ENCODE data around the gene SELENOH. TPM values are rescaled to one million over a fixed set of nuclear protein-coding genes. Genes with fewer than 3 reads are reported as not detected.

The SELENOH gene
- total RNA-seq, 4 donors from 2014 or later: 130 to 271 (median 169) TPM

DNA sequence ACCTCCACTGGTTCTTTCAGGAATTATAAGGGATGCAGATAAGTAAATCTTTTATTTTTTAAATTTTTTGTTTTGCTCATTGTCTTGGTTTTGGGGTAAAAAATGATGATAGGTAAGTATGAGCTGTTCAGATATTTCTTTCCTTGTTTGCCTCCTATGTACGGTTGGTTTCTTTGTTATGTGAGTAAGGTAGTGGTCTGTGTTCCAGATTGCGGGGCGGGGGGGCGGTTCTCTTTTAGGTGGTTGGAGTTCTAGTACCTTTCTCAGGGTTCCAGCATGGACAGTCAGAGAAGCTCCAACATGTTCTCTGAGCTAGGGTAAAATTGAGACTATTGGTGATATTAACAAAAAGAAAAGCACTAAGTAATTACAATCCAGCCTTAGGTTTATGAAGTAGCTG is 22.7 kb downstream of the SELENOH start:
- TF ChIP-seq, protein P1, sequence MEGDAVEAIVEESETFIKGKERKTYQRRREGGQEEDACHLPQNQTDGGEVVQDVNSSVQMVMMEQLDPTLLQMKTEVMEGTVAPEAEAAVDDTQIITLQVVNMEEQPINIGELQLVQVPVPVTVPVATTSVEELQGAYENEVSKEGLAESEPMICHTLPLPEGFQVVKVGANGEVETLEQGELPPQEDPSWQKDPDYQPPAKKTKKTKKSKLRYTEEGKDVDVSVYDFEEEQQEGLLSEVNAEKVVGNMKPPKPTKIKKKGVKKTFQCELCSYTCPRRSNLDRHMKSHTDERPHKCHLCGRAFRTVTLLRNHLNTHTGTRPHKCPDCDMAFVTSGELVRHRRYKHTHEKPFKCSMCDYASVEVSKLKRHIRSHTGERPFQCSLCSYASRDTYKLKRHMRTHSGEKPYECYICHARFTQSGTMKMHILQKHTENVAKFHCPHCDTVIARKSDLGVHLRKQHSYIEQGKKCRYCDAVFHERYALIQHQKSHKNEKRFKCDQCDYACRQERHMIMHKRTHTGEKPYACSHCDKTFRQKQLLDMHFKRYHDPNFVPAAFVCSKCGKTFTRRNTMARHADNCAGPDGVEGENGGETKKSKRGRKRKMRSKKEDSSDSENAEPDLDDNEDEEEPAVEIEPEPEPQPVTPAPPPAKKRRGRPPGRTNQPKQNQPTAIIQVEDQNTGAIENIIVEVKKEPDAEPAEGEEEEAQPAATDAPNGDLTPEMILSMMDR (IDR thresholded peaks at IDR 0.05): no peak
- TF ChIP-seq POLR2A (IDR thresholded peaks at IDR 0.05): no peak
- no peaks in the 10 kb centered on the region for H3K9me3 ChIP-seq
- no peaks in the 10 kb centered on the region for H3K36me3 ChIP-seq
- H3K4me1 ChIP-seq: peaks cover 17 to 32% of the 10 kb centered on the region in 2 donors
- H3K4me3 ChIP-seq (replicated peaks in 1 of 3): peak overlapping the region in 2 of 3 donors; percentile 41 to 60
- intact Hi-C loops (cut with DNase I): no loop called here
- peak overlapping the region; percentile 86 to 95 (median 95) for H3K27ac ChIP-seq
- no peak for DNase-seq
- WGBS, 2 donors: 29 to 33% methylated on average over 4 of the region's 4 CpGs
- H3K27me3 ChIP-seq: no peaks in the 10 kb centered on the region

GRCh38 chr11:57764566-57764965 is 23.3 kb downstream of the SELENOH start:
- Histone ChIP-seq H3K27me3 (no peaks in the 10 kb centered on the region), H3K9me3 (no peaks in the 10 kb centered on the region), H3K4me1 (peaks cover 23 to 38% of the 10 kb centered on the region in 2 donors), H3K36me3 (no peaks in the 10 kb centered on the region), H3K4me3 (replicated peaks in 1 of 3) (peak overlapping the region in 1 of 3 donors; percentile 41), H3K27ac (peak overlapping the region; percentile 86 to 95 (median 95))
- intact Hi-C loops (cut with DNase I): no loop called here
- DNase-seq: no peak
- WGBS, 2 donors: 4 to 7% methylated on average over 2 of the region's 2 CpGs
- TF ChIP-seq, protein P1 (IDR thresholded peaks at IDR 0.05): no peak
- no peak for TF ChIP-seq POLR2A (IDR thresholded peaks at IDR 0.05)

GRCh38 chr11:57764972-57765371 is 23.7 kb downstream of the SELENOH start:
- no peak for DNase-seq
- intact Hi-C loops (cut with DNase I): no loop called here
- peak overlapping the region; percentile 86 to 95 (median 95) for H3K27ac ChIP-seq

DNA sequence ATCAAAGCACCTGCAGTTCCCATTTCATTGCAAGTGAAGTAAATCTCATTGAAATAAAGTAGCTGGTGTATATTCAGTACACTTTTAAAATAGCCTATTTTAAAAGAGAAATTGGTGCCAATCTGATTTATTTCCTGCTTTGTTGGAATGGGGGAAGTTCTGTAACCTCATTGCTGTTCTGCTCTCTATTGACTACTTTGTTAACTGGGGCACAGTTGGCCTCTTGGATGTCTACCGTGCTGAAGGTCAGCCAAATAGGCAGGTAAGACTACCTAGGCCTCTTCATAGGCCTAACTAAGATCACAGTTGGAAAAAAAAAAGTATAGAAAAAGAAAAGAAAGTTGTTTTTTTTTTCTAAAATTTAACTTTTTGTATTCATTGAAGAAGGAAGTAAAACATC is 29.5 kb downstream of the SELENOH start:
- Histone ChIP-seq H3K27me3 (no peaks in the 10 kb centered on the region), H3K4me1 (peaks cover 80 to 81% of the 10 kb centered on the region in 2 donors), H3K4me3 (replicated peaks in 1 of 3) (no peak overlapping the region), H3K27ac (peak overlapping the region; percentile 7 to 99 (median 97)), H3K36me3 (no peaks in the 10 kb centered on the region), H3K9me3 (no peaks in the 10 kb centered on the region)
- intact Hi-C loops (cut with DNase I): no loop called here
- WGBS, 2 donors: 32 to 33% methylated on average over 1 of the region's 1 CpG
- no peak for DNase-seq
- no peak for TF ChIP-seq POLR2A (IDR thresholded peaks at IDR 0.05)
- TF ChIP-seq, protein P1 (IDR thresholded peaks at IDR 0.05): no peak

More at GRCh38 chr11:57764972-57765371, 23.7 kb downstream of the SELENOH start:
- WGBS, 2 donors: 20 to 27% methylated on average over 2 of the region's 2 CpGs
- no peak for TF ChIP-seq POLR2A (IDR thresholded peaks at IDR 0.05)
- TF ChIP-seq, protein P1 (IDR thresholded peaks at IDR 0.05): no peak
- Histone ChIP-seq H3K27me3 (no peaks in the 10 kb centered on the region), H3K9me3 (no peaks in the 10 kb centered on the region), H3K4me3 (replicated peaks in 1 of 3) (peak overlapping the region in 1 of 3 donors; percentile 41), H3K4me1 (peaks cover 27 to 39% of the 10 kb centered on the region in 2 donors), H3K36me3 (no peaks in the 10 kb centered on the region)

- peak overlapping the region; percentile 7 to 99 (median 97) for H3K27ac ChIP-seq
- no peaks in the 10 kb centered on the region for H3K27me3 ChIP-seq
- no peak overlapping the region for H3K4me3 ChIP-seq (replicated peaks in 1 of 3)
- H3K4me1 ChIP-seq: peaks cover 80% of the 10 kb centered on the region in 2 donors
- WGBS, 2 donors: 92 to 94% methylated on average over 3 of the region's 3 CpGs
- DNase-seq: no peak
- TF ChIP-seq, protein P1 (IDR thresholded peaks at IDR 0.05): no peak
- no peak for TF ChIP-seq POLR2A (IDR thresholded peaks at IDR 0.05)
- H3K9me3 ChIP-seq: no peaks in the 10 kb centered on the region
- no peaks in the 10 kb centered on the region for H3K36me3 ChIP-seq
- intact Hi-C loops (cut with DNase I): no loop called here
These were observed 30.1 kb downstream of the SELENOH start for GRCh38 chr11:57771365-57771764.

Measured in thyroid gland (tissue), 4 donors.